Activated T-helper 17 cell treated with anti-CD3 and anti-CD28 coated beads, Interleukin-2, amount 50 U/mL, for 72 hours (primary cell): ENCODE data around the gene CACNA1H. TPM values are rescaled to one million over a fixed set of nuclear protein-coding genes. Genes with fewer than 3 reads are reported as not detected.
"Not testable (repeated sequence)": the region's sequence is repeated elsewhere in the genome, so short reads cannot be mapped to it uniquely, and the experiment has no call there.

Experiments used
- ATAC-seq: fragments of 150-1000 bp; cut with Tn5 transposase; replicated peaks from 2 replicates; pipeline ENCODE4 v1.10.0; 2021; ENCODE audit warnings: mild to moderate bottlenecking, moderate library complexity
- H3K27ac Mint-ChIP-seq: one replicate; pipeline ENCODE4 v1.8.0; 2022; ENCODE audit warnings: mixed read lengths
- H3K27me3 Mint-ChIP-seq: one replicate; pipeline ENCODE4 v1.8.0; 2022; ENCODE audit warnings: mixed read lengths
- H3K36me3 Mint-ChIP-seq: one replicate; pipeline ENCODE4 v1.8.0; 2022; ENCODE audit warnings: low read depth, mild to moderate bottlenecking, mixed read lengths
- H3K4me1 Mint-ChIP-seq: one replicate; pipeline ENCODE4 v1.8.0; 2022; ENCODE audit warnings: mixed read lengths
- H3K4me3 Mint-ChIP-seq: one replicate; pipeline ENCODE4 v1.8.0; 2022; ENCODE audit warnings: mild to moderate bottlenecking, mixed read lengths
- H3K9me3 Mint-ChIP-seq: one replicate; pipeline ENCODE4 v1.8.0; 2022; ENCODE audit warnings: mixed read lengths
- total RNA-seq, 2 donors: library from RNA; stranded (reverse); gene quantifications; one replicate each; pipeline ENCODE4 v1.2.3, GENCODE V29; 2022

Gene CACNA1H
- total RNA-seq, 2 donors from 2014 or later = 1.4 to 1.9 TPM

DNA sequence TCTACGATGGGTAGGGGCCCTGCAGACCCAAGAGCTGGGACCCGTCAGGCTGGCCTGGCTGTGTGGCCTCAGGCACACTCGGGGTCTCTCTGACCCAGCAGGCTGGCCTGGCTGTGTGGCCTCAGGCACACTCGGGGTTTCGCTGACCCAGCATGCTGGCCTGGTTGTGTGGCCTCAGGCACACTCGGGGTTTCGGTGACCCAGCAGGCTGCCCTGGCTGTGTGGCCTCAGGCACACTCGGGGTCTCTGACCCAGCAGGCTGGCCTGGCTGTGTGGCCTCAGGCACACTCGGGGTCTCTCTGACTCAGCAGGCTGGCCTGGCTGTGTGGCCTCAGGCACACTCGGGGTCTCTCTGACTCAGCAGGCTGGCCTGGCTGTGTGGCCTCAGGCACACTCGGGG is 37.9 kb downstream of the CACNA1H start:
- H3K27ac Mint-ChIP-seq, H3K4me3 Mint-ChIP-seq, H3K36me3 Mint-ChIP-seq, H3K4me1 Mint-ChIP-seq, H3K9me3 Mint-ChIP-seq, H3K27me3 Mint-ChIP-seq, ATAC-seq: not testable (repeated sequence)

DNA sequence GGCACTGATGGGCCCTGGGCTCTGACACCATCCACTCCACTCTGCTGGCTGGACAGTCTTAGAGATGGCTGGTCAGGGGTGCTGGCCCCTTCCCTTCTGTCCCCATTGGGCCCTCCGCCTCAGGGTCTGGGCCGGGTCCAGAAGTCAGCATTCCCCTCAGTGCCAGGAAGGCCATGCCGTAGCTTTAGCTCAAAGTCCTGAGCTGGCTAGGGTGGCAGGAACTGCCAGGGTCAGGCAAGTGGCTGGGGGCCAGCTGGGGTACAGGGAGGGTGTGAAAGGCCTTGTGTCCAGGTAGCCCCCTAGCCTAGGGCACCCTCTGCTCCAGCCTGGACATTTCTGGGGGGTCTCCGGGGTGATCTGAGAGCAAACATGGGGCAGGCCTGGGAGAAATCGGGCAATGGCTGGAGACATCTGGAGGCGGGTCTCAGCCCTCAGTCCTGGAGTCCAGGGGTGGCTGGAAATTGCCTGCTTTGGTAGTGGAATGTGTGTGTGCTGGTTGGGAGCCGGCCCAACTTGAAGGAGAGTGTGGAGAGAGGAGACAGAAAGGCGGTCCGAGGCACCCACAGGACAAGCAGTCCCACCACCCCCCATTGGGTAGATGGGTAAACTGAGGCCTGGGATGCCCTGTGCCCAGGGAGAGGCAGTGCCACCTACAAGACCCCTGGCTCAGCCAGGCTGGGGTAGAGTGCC is 39.6 kb downstream of the CACNA1H start:
- no peak for ATAC-seq

DNA sequence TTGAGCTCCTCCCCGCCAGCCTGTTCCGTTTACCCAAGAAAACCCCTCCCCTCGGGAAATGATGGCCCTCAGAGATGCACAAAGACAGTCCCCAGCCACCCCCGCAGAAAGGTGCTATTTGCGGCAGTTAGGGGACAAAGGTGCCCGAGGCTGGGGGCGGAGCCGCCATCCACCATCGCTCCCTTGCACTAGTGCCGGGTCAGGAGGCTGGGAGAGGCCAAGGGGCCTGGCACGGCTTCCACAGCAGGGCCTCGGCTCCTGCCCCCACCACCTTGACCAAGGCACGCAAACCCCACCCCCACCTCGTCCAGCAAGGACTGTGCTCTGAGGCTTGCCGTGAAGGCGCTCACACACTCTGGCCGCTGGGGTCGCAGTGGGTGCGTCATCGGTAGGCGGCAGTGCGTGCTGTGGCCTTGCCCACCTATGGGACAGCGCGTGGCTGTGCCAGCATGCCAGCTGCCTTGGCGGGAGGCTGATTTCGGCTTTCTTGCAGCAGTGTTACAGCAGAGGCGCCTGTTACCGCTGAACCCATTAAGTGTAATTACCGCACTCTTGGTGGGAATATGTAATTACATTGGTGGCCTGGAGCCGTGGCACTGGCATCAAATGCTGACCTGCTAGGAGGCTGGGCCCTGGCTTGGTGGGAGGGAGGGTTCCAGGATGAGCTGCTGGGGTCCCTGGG is 40.4 kb downstream of the CACNA1H start:
- H3K9me3 Mint-ChIP-seq = no peaks in the 10 kb centered on the region
- no peaks in the 10 kb centered on the region for H3K4me1 Mint-ChIP-seq
- no peaks in the 10 kb centered on the region for H3K36me3 Mint-ChIP-seq
- no peak for ATAC-seq
- H3K27ac Mint-ChIP-seq = no peak overlapping the region
- H3K27me3 Mint-ChIP-seq = no peaks in the 10 kb centered on the region
- H3K4me3 Mint-ChIP-seq = no peak overlapping the region

More for the DNA sequence above, 39.6 kb downstream of the CACNA1H start:
- H3K36me3 Mint-ChIP-seq = no peaks in the 10 kb centered on the region
- H3K9me3 Mint-ChIP-seq = no peaks in the 10 kb centered on the region
- H3K27me3 Mint-ChIP-seq = no peaks in the 10 kb centered on the region
- no peak overlapping the region for H3K27ac Mint-ChIP-seq
- no peaks in the 10 kb centered on the region for H3K4me1 Mint-ChIP-seq
- H3K4me3 Mint-ChIP-seq = no peak overlapping the region

DNA sequence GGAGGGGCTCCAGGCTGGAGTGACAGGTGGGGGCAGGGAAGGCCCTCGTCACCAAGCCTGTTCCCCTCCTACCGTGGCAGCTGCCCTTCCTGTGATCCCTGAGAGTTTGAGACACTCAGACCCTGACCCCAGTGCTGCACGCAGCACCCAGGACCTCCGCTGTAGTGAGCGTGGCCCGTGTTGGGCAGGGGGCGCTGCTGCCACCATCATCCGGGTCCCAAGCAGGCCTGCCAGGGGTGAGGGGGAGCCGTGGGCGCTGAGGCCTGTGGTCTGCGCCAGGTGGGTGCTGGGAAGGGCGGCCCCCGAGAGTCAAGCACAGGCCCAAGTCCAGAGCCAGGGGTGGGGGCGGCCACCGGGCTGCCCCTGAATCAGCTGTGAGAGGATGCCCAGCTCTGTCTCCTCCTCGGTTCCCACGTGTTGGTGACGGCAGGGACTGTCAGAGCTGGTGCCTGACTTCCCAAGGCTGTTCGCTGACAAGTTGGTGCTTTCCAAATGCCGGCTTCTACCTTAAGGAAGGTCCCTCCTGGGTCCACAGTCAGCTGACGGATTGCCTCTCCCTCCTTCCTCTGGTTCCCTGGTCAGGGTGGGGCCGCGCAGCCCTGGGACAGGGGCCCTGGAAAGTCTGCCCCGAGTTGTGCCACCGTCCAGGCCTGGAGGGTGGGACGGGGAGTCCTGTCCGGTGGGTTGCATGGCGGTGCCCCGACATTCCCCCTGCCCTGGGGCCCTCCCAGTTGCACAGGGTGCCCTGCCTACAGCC is 41.1 kb downstream of the CACNA1H start:
- ATAC-seq = no peak
- Mint-ChIP-seq H3K4me1 (no peaks in the 10 kb centered on the region), H3K36me3 (no peaks in the 10 kb centered on the region), H3K9me3 (no peaks in the 10 kb centered on the region), H3K4me3 (no peak overlapping the region), H3K27me3 (no peaks in the 10 kb centered on the region), H3K27ac (no peak overlapping the region)

DNA sequence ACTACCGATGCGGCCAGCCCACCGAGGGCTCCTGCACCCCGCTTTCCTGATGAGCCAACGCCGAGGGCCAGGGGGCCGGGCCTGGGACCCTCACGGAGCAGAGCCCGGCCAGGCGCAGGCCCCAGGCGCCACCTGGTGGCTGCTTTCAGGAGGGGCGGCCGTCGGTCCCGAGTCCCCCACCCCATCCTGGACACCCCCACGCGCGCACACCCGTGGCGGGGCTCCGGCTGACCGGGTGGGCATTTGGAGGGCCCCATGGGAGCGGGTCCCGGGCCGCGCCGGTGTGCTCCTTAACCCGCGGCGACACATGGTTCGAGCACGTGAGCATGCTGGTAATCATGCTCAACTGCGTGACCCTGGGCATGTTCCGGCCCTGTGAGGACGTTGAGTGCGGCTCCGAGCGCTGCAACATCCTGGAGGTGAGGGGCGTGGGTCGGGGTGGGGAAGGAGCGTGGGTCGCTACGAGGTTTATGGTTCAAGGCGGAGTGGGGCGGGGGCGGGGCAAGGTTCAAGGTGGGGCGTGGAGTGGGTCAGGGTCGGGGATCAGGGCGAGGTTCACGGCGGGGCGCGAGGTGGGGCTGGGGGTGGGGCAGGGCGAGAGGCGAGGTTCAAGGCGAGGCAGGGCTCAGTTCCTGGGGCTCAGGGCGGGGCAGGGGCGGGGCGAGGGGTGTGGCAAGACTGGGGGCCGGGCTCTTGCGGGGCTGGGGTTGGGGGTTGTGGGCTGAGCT is 41.9 kb downstream of the CACNA1H start:
- Mint-ChIP-seq H3K4me1 (no peaks in the 10 kb centered on the region), H3K9me3 (no peaks in the 10 kb centered on the region), H3K27me3 (no peaks in the 10 kb centered on the region), H3K36me3 (no peaks in the 10 kb centered on the region), H3K4me3 (no peak overlapping the region), H3K27ac (no peak overlapping the region)
- peak; percentile 34 for ATAC-seq

DNA sequence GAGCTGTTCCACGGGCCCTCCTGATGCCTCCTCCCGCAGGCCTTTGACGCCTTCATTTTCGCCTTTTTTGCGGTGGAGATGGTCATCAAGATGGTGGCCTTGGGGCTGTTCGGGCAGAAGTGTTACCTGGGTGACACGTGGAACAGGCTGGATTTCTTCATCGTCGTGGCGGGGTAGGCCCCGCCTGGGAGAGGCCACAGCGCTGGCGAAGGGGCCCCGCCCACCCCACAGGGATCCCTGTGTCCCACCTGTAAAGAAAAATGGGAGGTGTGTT is 42.4 kb downstream of the CACNA1H start:
- no peak for ATAC-seq
- H3K4me1 Mint-ChIP-seq = no peaks in the 10 kb centered on the region
- H3K27ac Mint-ChIP-seq = no peak overlapping the region
- no peak overlapping the region for H3K4me3 Mint-ChIP-seq
- no peaks in the 10 kb centered on the region for H3K27me3 Mint-ChIP-seq
- H3K36me3 Mint-ChIP-seq = no peaks in the 10 kb centered on the region
- no peaks in the 10 kb centered on the region for H3K9me3 Mint-ChIP-seq

DNA sequence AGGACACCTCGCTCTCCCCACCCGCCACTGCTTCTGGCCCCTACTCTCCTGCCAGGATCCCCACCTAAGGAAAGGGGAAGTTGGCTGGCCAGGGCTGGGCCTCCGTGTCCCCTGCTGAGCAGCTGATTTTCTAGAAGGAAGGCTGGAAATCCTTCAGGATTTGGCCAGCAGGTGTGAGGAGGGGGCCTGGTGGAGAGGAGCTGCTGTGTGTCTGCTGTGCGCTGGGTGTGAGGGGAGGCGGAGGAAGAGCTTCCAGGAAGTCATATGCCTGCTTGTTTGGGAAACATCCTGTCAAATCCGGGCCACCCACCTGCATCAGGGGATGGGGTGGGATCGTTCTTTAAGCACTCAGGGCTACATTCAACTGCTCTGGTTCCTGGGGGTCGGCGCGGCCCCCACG is 43.6 kb downstream of the CACNA1H start:
- Mint-ChIP-seq H3K27me3 (no peaks in the 10 kb centered on the region), H3K9me3 (no peaks in the 10 kb centered on the region), H3K36me3 (no peaks in the 10 kb centered on the region), H3K27ac (no peak overlapping the region), H3K4me1 (no peaks in the 10 kb centered on the region), H3K4me3 (no peak overlapping the region)
- no peak for ATAC-seq

DNA sequence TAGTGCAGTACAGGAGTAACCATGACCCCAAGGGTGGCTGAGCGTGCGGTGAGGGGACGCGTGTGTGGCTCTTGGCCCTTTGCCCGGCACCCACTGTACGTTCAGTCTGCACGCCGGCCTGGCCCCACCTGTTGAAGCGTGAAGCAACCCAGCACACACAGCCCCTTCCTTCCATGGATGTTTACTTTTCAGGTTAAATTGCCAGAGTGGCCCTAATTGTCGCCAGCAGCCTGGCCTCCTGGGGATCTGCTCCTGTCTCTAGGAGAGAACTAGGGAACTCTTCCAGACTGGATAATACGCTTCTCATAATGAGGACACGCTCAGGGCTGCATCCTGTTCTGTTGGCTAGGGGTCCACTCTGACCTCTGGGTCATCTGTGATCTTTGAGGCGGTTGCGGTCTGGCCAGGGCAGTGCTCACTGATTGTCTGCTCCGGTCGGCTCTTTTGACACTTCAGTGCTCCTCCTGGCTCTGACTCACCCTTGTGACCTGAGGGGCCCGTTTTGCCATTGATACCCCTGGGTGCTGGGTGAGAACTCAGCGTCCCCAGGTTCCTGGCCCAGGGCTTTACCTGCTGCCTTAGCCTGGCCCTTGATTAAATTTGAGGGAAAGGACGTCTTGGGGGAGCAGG is 44.4 kb downstream of the CACNA1H start:
- Mint-ChIP-seq H3K4me1 (no peaks in the 10 kb centered on the region), H3K9me3 (no peaks in the 10 kb centered on the region), H3K36me3 (no peaks in the 10 kb centered on the region), H3K4me3 (no peak overlapping the region), H3K27me3 (no peaks in the 10 kb centered on the region), H3K27ac (no peak overlapping the region)
- no peak for ATAC-seq

DNA sequence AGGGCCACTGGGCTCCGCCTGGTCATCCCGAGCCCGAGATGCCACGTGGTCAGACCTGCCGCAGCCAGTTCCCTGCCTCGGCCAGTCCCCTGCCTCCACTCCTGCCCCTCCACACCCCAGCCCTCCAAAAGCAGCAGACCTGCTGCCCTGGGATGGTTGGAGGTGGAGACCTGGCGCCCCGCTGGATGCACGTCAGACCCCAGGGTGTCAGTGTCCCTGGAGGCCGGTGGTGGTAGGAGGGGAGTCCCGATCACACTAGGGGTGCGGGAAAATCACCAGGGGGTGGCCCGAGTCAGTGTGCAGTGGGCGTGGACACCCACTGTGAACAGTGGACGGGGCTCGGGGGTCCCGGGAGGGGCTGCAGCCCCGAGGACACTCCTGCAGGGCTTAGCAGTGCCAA is 45.3 kb downstream of the CACNA1H start:
- Mint-ChIP-seq H3K27ac (no peak overlapping the region), H3K27me3 (no peaks in the 10 kb centered on the region), H3K36me3 (no peaks in the 10 kb centered on the region), H3K4me3 (no peak overlapping the region), H3K9me3 (no peaks in the 10 kb centered on the region), H3K4me1 (no peaks in the 10 kb centered on the region)
- no peak for ATAC-seq

DNA sequence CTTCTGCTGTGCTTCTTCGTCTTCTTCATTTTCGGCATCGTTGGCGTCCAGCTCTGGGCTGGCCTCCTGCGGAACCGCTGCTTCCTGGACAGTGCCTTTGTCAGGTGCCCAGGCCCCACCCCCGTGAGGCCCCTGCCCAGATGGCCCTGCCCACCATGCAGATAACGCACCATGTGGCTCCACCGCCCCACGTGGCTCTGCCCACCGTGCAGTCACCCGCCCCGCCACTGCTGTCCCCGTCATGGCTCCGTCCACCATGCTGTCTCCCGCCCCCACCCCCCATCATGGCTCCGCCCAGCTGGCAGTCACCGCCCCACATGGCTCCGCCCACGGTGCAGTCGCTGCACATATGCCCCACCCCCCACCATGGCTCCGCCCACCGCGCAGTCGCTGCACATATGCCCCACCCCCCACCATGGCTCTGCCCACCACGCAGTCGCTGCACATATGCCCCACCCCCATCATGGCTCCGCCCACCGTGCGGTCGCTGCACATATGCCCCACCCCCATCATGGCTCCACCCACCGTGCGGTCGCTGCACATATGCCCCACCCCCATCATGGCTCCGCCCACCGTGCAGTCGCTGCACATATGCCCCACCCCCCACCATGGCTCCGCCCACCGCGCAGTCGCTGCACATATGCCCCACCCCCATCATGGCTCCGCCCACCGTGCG is 45.9 kb downstream of the CACNA1H start:
- ATAC-seq, H3K4me1 Mint-ChIP-seq, H3K4me3 Mint-ChIP-seq, H3K36me3 Mint-ChIP-seq, H3K27me3 Mint-ChIP-seq, H3K27ac Mint-ChIP-seq, H3K9me3 Mint-ChIP-seq: not testable (repeated sequence)

DNA sequence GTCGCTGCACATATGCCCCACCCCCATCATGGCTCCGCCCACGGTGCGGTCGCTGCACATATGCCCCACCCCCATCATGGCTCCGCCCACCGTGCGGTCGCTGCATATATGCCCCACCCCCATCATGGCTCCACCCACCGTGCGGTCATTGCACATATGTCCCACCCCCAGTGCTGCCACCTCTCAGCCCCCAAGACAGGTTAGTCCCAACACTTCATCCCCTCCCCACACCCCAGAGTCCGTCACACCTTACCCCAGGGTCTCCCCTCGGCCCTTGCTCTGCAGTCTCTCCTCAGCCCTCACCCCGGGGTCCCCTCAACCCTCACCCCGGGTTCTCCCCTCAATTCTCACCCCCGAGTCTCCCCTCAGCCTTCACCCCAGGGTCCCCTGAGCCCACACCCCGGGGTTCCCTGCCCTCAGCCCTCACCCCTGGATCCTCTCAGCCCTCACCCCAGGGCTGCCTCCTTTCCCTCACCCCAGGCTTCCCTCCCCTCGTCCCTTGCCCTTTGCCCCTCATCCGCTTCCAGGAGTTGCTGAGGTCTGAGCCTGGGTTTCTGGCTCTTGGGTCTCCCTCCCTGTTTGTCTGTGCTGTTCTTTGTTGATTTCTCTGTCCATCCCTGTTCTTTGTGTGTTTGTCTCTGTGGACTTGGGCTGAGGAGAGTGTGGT is 46.6 kb downstream of the CACNA1H start:
- ATAC-seq = no peak
- H3K27ac Mint-ChIP-seq = no peak overlapping the region

DNA sequence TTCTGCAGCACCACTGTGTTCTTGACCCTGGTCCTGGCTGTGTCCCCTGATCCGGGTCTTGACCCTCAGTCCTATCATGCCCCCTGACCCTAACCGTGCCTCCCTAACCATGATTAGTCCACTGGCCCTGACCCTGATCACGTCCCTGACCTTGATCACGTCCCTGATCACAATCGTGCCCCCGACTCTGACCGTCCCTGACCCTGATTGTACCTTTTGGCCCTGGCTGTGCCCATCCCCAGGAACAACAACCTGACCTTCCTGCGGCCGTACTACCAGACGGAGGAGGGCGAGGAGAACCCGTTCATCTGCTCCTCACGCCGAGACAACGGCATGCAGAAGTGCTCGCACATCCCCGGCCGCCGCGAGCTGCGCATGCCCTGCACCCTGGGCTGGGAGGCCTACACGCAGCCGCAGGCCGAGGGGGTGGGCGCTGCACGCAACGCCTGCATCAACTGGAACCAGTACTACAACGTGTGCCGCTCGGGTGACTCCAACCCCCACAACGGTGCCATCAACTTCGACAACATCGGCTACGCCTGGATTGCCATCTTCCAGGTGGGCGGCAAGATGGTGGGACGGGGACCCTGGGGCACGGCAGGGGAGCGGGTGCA is 47.2 kb downstream of the CACNA1H start:
- H3K4me3 Mint-ChIP-seq = no peak overlapping the region
- no peaks in the 10 kb centered on the region for H3K36me3 Mint-ChIP-seq
- no peak for ATAC-seq
- no peaks in the 10 kb centered on the region for H3K9me3 Mint-ChIP-seq
- no peaks in the 10 kb centered on the region for H3K4me1 Mint-ChIP-seq
- H3K27me3 Mint-ChIP-seq = no peaks in the 10 kb centered on the region
- no peak overlapping the region for H3K27ac Mint-ChIP-seq

More for the DNA sequence above, 46.6 kb downstream of the CACNA1H start:
- Mint-ChIP-seq H3K9me3 (no peaks in the 10 kb centered on the region), H3K4me1 (no peaks in the 10 kb centered on the region), H3K27me3 (no peaks in the 10 kb centered on the region), H3K36me3 (no peaks in the 10 kb centered on the region), H3K4me3 (no peak overlapping the region)

DNA sequence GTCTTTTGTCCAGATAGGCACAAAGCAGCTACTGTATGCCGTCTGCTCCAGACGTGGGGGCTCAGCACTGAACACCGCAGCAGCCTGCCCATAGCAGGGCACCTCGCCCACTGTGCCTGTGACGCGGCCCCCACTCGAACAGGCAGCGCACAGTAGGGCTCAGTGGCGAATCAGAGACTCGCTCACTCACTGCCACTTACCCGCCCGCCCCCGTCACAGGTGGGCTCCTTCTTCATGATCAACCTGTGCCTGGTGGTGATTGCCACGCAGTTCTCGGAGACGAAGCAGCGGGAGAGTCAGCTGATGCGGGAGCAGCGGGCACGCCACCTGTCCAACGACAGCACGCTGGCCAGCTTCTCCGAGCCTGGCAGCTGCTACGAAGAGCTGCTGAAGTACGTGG is 48.5 kb downstream of the CACNA1H start:
- no peaks in the 10 kb centered on the region for H3K4me1 Mint-ChIP-seq
- no peaks in the 10 kb centered on the region for H3K27me3 Mint-ChIP-seq
- H3K27ac Mint-ChIP-seq = no peak overlapping the region

More for the DNA sequence above, 48.5 kb downstream of the CACNA1H start:
- no peak for ATAC-seq
- no peaks in the 10 kb centered on the region for H3K36me3 Mint-ChIP-seq
- H3K4me3 Mint-ChIP-seq = no peak overlapping the region
- H3K9me3 Mint-ChIP-seq = no peaks in the 10 kb centered on the region
